ENCODE measurements around the gene CREB5.
A peak's percentile ranks its signal among the peaks of the same experiment; 100 is the strongest.

The CREB5 gene

GRCh38 chr7:28853150-28853549 lies 440.8 kb downstream of the CREB5 start:
- H3K27me3 ChIP-seq (replicated peaks; ENCODE audit: control insufficient read depth, insufficient read depth, low read length): no peaks in the 10 kb centered on the region
- no peaks in the 10 kb centered on the region for H3K36me3 ChIP-seq (ENCODE audit: control insufficient read depth, insufficient read depth, low read length)
- H3K4me3 ChIP-seq (replicated peaks; ENCODE audit: low read depth, low read length): no peak overlapping the region
- no peak for TF ChIP-seq CTCF (IDR thresholded peaks at IDR 0.05; ENCODE audit: insufficient read depth, low read length, poor library complexity, severe bottlenecking)
- no peak for DNase-seq (ENCODE audit: extremely low read depth, insufficient read length)

DNA sequence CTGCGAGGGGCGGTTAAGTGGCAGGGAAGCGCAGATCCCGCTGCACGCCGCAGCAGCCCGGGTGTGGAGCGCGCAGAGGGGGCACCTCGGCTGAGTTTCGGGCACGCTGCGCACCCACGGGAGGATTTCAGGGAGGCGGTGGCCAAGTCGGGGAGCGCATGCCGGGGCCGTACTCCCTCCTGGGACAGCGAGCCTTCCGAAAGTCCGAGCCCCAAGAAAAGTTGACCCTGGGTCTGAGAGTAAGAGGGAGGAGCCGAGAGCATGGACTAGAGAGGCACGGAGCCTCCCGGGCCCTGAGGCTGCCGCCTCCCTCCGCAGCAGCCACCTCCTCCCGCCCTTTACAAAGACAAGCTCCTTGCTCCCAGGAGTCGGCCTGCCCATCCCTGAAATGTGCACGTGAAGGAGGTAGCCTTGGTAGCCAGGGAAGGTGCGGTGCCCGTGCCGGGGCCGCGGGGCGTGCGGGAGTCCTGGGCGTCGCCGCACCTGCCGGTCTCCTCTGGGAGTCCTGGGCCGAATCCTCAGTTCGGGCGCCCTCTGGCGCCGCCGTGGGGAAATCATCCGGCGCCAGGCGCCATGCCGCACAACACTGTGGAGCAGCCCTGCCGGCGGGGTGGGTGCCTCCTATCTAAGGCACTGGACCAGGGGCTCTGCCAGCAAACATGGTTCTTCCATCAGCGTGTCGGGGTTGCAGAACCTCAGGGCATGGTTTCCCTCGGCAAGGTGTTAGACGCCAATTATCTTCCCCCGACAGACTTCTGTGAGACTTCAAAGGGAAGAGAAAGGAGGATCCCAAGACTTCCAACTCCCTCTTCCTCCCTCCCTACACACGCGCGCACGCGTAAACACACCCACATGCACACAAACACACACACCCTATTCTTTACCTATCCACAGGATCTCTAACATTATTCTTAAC lies 441.8 kb downstream of the CREB5 start:
- peak; percentile 90 for TF ChIP-seq CTCF (IDR thresholded peaks at IDR 0.05; ENCODE audit: insufficient read depth, low read length, poor library complexity, severe bottlenecking)
- H3K27me3 ChIP-seq (replicated peaks; ENCODE audit: control insufficient read depth, insufficient read depth, low read length): no peaks in the 10 kb centered on the region

GRCh38 chr7:28854750-28855074 lies 442.4 kb downstream of the CREB5 start:
- DNase-seq (ENCODE audit: extremely low read depth, insufficient read length): no peak
- 0 out of 2 replicates have a peak, but pooled peaks cover 1% of the 10 kb centered on the region for H3K27me3 ChIP-seq (replicated peaks; ENCODE audit: control insufficient read depth, insufficient read depth, low read length)
- TF ChIP-seq CTCF (IDR thresholded peaks at IDR 0.05; ENCODE audit: insufficient read depth, low read length, poor library complexity, severe bottlenecking): no peak
- no peak overlapping the region for H3K4me3 ChIP-seq (replicated peaks; ENCODE audit: low read depth, low read length)
- no peaks in the 10 kb centered on the region for H3K36me3 ChIP-seq (ENCODE audit: control insufficient read depth, insufficient read depth, low read length)

More for the DNA sequence above, 441.8 kb downstream of the CREB5 start:
- Histone ChIP-seq H3K36me3 (ENCODE audit: control insufficient read depth, insufficient read depth, low read length) (no peaks in the 10 kb centered on the region), H3K4me3 (replicated peaks; ENCODE audit: low read depth, low read length) (peak overlapping the region; percentile 51)
- peak; percentile 87 for DNase-seq (ENCODE audit: extremely low read depth, insufficient read length)

GRCh38 chr7:28855538-28856217 lies 443.4 kb downstream of the CREB5 start:
- no peak for TF ChIP-seq CTCF (IDR thresholded peaks at IDR 0.05; ENCODE audit: insufficient read depth, low read length, poor library complexity, severe bottlenecking)
- DNase-seq (ENCODE audit: extremely low read depth, insufficient read length): no peak
- Histone ChIP-seq H3K27me3 (replicated peaks; ENCODE audit: control insufficient read depth, insufficient read depth, low read length) (0 out of 2 replicates have a peak, but pooled peaks cover 1% of the 10 kb centered on the region), H3K36me3 (ENCODE audit: control insufficient read depth, insufficient read depth, low read length) (no peaks in the 10 kb centered on the region), H3K4me3 (replicated peaks; ENCODE audit: low read depth, low read length) (no peak overlapping the region)

DNA sequence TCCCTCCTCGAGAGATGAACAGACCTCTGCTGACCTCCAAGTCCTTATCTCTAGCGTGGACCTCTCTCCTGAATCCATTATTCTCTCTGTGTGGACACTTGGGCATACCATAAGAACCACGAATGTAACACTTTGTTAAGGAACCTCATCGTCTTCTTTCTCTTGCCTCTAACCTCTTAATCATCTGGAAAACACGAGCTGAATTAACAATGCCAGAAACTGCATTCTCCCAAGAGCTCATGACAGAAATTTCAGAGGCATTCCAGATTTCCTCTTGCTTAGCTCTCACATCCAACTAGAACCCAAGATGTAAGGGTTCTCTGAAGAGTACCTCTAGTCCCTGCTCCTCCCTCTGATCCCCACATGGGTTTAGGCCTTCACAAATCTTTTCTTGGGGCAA lies 444.3 kb downstream of the CREB5 start:
- Histone ChIP-seq H3K27me3 (replicated peaks; ENCODE audit: control insufficient read depth, insufficient read depth, low read length) (peaks cover 1% of the 10 kb centered on the region; the same call in 1 of the 2 replicates), H3K36me3 (ENCODE audit: control insufficient read depth, insufficient read depth, low read length) (no peaks in the 10 kb centered on the region), H3K4me3 (replicated peaks; ENCODE audit: low read depth, low read length) (no peak overlapping the region)
- TF ChIP-seq CTCF (IDR thresholded peaks at IDR 0.05; ENCODE audit: insufficient read depth, low read length, poor library complexity, severe bottlenecking): no peak
- DNase-seq (ENCODE audit: extremely low read depth, insufficient read length): no peak

All from GM06990 (cell line).